ENCODE measurements around the gene RHOBTB1.

RHOBTB1 gene

GRCh38 chr10:60901561-60902235 is 42.3 kb downstream of the RHOBTB1 start:
- TF ChIP-seq, protein P1, sequence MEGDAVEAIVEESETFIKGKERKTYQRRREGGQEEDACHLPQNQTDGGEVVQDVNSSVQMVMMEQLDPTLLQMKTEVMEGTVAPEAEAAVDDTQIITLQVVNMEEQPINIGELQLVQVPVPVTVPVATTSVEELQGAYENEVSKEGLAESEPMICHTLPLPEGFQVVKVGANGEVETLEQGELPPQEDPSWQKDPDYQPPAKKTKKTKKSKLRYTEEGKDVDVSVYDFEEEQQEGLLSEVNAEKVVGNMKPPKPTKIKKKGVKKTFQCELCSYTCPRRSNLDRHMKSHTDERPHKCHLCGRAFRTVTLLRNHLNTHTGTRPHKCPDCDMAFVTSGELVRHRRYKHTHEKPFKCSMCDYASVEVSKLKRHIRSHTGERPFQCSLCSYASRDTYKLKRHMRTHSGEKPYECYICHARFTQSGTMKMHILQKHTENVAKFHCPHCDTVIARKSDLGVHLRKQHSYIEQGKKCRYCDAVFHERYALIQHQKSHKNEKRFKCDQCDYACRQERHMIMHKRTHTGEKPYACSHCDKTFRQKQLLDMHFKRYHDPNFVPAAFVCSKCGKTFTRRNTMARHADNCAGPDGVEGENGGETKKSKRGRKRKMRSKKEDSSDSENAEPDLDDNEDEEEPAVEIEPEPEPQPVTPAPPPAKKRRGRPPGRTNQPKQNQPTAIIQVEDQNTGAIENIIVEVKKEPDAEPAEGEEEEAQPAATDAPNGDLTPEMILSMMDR (IDR thresholded peaks at IDR 0.05; ENCODE audit: low read depth, low read length): no peak
- Histone ChIP-seq H3K4me3 (ENCODE audit: low read depth, low read length) (no peak overlapping the region), H3K36me3 (no peaks in the 10 kb centered on the region), H3K27ac (no peak overlapping the region), H3K9me3 (ENCODE audit: severe bottlenecking) (no peaks in the 10 kb centered on the region), H3K27me3 (ENCODE audit: insufficient read depth, low read depth, severe bottlenecking) (no peaks in the 10 kb centered on the region)
- no peak for DNase-seq

GRCh38 chr10:60899266-60899665 is 44.7 kb downstream of the RHOBTB1 start:
- H3K27me3 ChIP-seq (ENCODE audit: insufficient read depth, low read depth, severe bottlenecking): no peaks in the 10 kb centered on the region
- no peak overlapping the region for H3K4me3 ChIP-seq (ENCODE audit: low read depth, low read length)
- H3K9me3 ChIP-seq (ENCODE audit: severe bottlenecking): no peaks in the 10 kb centered on the region
- no peak for DNase-seq
- H3K36me3 ChIP-seq: no peaks in the 10 kb centered on the region
- no peak overlapping the region for H3K27ac ChIP-seq
- TF ChIP-seq, protein P1 (IDR thresholded peaks at IDR 0.05; ENCODE audit: low read depth, low read length): no peak

- H3K4me3 ChIP-seq (ENCODE audit: low read depth, low read length): no peak overlapping the region
- DNase-seq: no peak
- no peaks in the 10 kb centered on the region for H3K36me3 ChIP-seq
- TF ChIP-seq, protein P1 (IDR thresholded peaks at IDR 0.05; ENCODE audit: low read depth, low read length): no peak
- H3K27me3 ChIP-seq (ENCODE audit: insufficient read depth, low read depth, severe bottlenecking): no peaks in the 10 kb centered on the region
- H3K27ac ChIP-seq: no peak overlapping the region
- no peaks in the 10 kb centered on the region for H3K9me3 ChIP-seq (ENCODE audit: severe bottlenecking)
These were observed 45.7 kb downstream of the RHOBTB1 start for GRCh38 chr10:60898321-60898720.

DNA sequence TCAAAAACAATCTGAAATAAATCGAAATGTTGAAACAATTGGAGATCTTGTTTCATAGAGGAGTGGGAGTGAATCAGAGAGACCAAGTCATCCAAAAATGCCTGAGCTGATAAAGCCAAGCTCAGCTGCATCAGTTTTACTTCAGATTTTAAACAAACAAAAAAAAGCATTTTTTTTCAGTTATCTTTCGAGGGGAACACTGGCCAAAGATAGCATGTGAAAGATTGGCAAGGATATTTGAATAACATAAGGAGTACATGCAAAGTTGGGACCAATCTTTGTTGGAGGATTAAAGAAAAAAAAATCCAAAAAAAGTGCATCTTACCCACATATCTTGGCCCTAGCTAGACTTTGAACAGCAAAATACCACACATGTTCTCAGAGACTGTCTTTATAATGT is 47.2 kb downstream of the RHOBTB1 start:
- no peaks in the 10 kb centered on the region for H3K27me3 ChIP-seq (ENCODE audit: insufficient read depth, low read depth, severe bottlenecking)
- no peaks in the 10 kb centered on the region for H3K9me3 ChIP-seq (ENCODE audit: severe bottlenecking)
- TF ChIP-seq, protein P1 (IDR thresholded peaks at IDR 0.05; ENCODE audit: low read depth, low read length): no peak
- H3K4me3 ChIP-seq (ENCODE audit: low read depth, low read length): no peak overlapping the region
- no peak for DNase-seq
- no peak overlapping the region for H3K27ac ChIP-seq
- H3K36me3 ChIP-seq: no peaks in the 10 kb centered on the region

- Histone ChIP-seq H3K36me3 (no peaks in the 10 kb centered on the region), H3K4me3 (ENCODE audit: low read depth, low read length) (no peak overlapping the region), H3K27ac (no peak overlapping the region), H3K9me3 (ENCODE audit: severe bottlenecking) (no peaks in the 10 kb centered on the region), H3K27me3 (ENCODE audit: insufficient read depth, low read depth, severe bottlenecking) (no peaks in the 10 kb centered on the region)
- no peak for DNase-seq
- TF ChIP-seq, protein P1 (IDR thresholded peaks at IDR 0.05; ENCODE audit: low read depth, low read length): no peak
These were observed 48.0 kb downstream of the RHOBTB1 start for GRCh38 chr10:60896033-60896432.

- TF ChIP-seq, protein P1 (IDR thresholded peaks at IDR 0.05; ENCODE audit: low read depth, low read length): no peak
- Histone ChIP-seq H3K9me3 (ENCODE audit: severe bottlenecking) (no peaks in the 10 kb centered on the region), H3K4me3 (ENCODE audit: low read depth, low read length) (no peak overlapping the region), H3K27me3 (ENCODE audit: insufficient read depth, low read depth, severe bottlenecking) (no peaks in the 10 kb centered on the region), H3K36me3 (no peaks in the 10 kb centered on the region), H3K27ac (no peak overlapping the region)
- no peak for DNase-seq
These were observed 49.2 kb downstream of the RHOBTB1 start for GRCh38 chr10:60894786-60895185.

Measured in WERI-Rb-1 (cell line).